Chondrocyte (in vitro differentiated cells): Measurements from ENCODE around the gene KLF7. TPM values are rescaled to one million over a fixed set of nuclear protein-coding genes. Genes with fewer than 3 reads are reported as not detected.

Source experiments
- DNase-seq: peaks from one replicate; pipeline ENCODE4 v3.0.0; 2021; ENCODE audit warnings: mixed read lengths, low spot score
- H3K27ac Mint-ChIP-seq: one replicate; pipeline ENCODE4 v1.8.0; 2021; ENCODE audit warnings: mild to moderate bottlenecking, moderate library complexity, mixed read lengths; ENCODE audit not compliant: unreplicated experiment
- H3K27me3 Mint-ChIP-seq: 2 replicates; pipeline ENCODE4 v1.8.0; 2021; ENCODE audit warnings: low read depth, mixed read lengths
- H3K36me3 Mint-ChIP-seq: 2 replicates; pipeline ENCODE4 v1.8.0; 2021; ENCODE audit warnings: low read depth, mixed read lengths
- H3K4me1 Mint-ChIP-seq: 2 replicates; pipeline ENCODE4 v1.8.0; 2021; ENCODE audit warnings: low read depth, mild to moderate bottlenecking, mixed read lengths
- H3K4me3 Mint-ChIP-seq: one replicate; pipeline ENCODE4 v1.8.0; 2021; ENCODE audit warnings: mild to moderate bottlenecking, moderate library complexity, mixed read lengths; ENCODE audit not compliant: unreplicated experiment
- H3K9me3 Mint-ChIP-seq: 2 replicates; pipeline ENCODE4 v1.8.0; 2021; ENCODE audit warnings: low read depth, mixed read lengths
- total RNA-seq: library from RNA; stranded (reverse); gene quantifications from 3 replicates; pipeline ENCODE4 v1.2.1, GENCODE V29; 2021
- TF ChIP-seq, protein P1 (sequence below): fragments of 200-600 bp; sonication (generic); IDR thresholded peaks from 2 replicates; pipeline ENCODE4 v1.5.0; 2021; ENCODE audit warnings: antibody characterized with exemption, mild to moderate bottlenecking, moderate library complexity

KLF7 gene
- total RNA-seq, 1 donor from 2014 or later = 38.5 TPM

DNA sequence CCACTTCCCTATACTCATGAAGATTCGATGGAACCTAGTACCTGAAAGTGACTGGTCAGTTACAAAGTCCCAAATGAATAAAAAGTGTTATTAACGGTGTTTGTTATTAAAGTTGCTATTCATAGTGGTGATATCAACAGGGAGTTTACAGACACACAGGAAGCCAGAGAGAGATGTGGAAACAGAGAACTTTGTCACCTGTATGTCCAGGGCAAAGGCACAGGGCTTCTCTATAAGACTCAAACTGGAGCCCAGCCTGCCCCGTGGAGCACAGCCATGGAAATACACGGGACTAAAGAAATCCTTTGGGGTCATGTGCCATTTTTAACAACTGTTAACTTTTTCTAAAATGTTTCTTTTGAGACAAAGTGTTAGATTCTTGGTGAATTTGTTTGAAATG, 68.5 kb downstream of the KLF7 start:
- Mint-ChIP-seq H3K27me3 (no peaks in the 10 kb centered on the region), H3K9me3 (no peaks in the 10 kb centered on the region), H3K36me3 (peaks cover 6% of the 10 kb centered on the region), H3K4me1 (peaks cover 20% of the 10 kb centered on the region), H3K27ac (peak overlapping the region; percentile 62), H3K4me3 (no peak overlapping the region)
- no peak for DNase-seq
- TF ChIP-seq, protein P1, sequence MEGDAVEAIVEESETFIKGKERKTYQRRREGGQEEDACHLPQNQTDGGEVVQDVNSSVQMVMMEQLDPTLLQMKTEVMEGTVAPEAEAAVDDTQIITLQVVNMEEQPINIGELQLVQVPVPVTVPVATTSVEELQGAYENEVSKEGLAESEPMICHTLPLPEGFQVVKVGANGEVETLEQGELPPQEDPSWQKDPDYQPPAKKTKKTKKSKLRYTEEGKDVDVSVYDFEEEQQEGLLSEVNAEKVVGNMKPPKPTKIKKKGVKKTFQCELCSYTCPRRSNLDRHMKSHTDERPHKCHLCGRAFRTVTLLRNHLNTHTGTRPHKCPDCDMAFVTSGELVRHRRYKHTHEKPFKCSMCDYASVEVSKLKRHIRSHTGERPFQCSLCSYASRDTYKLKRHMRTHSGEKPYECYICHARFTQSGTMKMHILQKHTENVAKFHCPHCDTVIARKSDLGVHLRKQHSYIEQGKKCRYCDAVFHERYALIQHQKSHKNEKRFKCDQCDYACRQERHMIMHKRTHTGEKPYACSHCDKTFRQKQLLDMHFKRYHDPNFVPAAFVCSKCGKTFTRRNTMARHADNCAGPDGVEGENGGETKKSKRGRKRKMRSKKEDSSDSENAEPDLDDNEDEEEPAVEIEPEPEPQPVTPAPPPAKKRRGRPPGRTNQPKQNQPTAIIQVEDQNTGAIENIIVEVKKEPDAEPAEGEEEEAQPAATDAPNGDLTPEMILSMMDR = no peak

GRCh38 chr2:207095963-207096362, 69.8 kb downstream of the KLF7 start:
- Mint-ChIP-seq H3K27ac (peak overlapping the region; percentile 8), H3K36me3 (peaks cover 9% of the 10 kb centered on the region), H3K4me3 (no peak overlapping the region), H3K9me3 (no peaks in the 10 kb centered on the region), H3K4me1 (peaks cover 25% of the 10 kb centered on the region), H3K27me3 (no peaks in the 10 kb centered on the region)
- no peak for DNase-seq
- TF ChIP-seq, protein P1 = no peak

GRCh38 chr2:207093234-207093633, 72.5 kb downstream of the KLF7 start:
- Mint-ChIP-seq H3K4me3 (no peak overlapping the region), H3K36me3 (peaks cover 14% of the 10 kb centered on the region), H3K9me3 (no peaks in the 10 kb centered on the region), H3K4me1 (peaks cover 52% of the 10 kb centered on the region), H3K27me3 (no peaks in the 10 kb centered on the region), H3K27ac (no peak overlapping the region)
- TF ChIP-seq, protein P1 = no peak
- DNase-seq = no peak

DNA sequence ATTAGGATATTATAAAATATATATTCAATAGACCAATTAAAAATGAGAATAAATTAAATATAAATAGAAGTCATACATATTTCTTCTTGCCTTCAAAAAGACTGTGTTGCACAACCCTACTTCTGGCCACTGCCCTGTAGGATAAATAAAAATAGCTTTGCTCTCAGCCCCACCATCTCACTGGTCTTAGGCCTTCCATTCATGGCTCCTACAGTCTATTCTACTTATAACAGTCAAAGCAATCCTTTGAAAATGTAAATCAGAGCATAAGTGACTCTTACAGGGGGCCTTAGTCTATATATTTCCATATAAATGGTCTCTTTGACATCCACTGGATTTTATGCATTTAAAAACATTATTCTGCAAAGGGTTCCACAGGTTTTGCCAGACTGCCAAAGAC, 72.9 kb downstream of the KLF7 start:
- Mint-ChIP-seq H3K27ac (no peak overlapping the region), H3K4me3 (no peak overlapping the region), H3K4me1 (peaks cover 55% of the 10 kb centered on the region)

GRCh38 chr2:207091928-207092327, 73.8 kb downstream of the KLF7 start:
- TF ChIP-seq, protein P1 = no peak
- Mint-ChIP-seq H3K4me1 (peaks cover 52% of the 10 kb centered on the region), H3K27ac (peak overlapping the region; percentile 11), H3K27me3 (no peaks in the 10 kb centered on the region), H3K9me3 (no peaks in the 10 kb centered on the region), H3K4me3 (no peak overlapping the region), H3K36me3 (peaks cover 15% of the 10 kb centered on the region)
- DNase-seq = no peak

More for the DNA sequence above, 72.9 kb downstream of the KLF7 start:
- H3K36me3 Mint-ChIP-seq = peaks cover 16% of the 10 kb centered on the region
- no peak for DNase-seq
- TF ChIP-seq, protein P1 = no peak
- H3K9me3 Mint-ChIP-seq = no peaks in the 10 kb centered on the region
- H3K27me3 Mint-ChIP-seq = no peaks in the 10 kb centered on the region
